HL-60 (cell line): Measurements from ENCODE around the gene DCP1B.
A peak's percentile ranks its signal among the peaks of the same experiment; 100 is the strongest.

Source experiments
- DNase-seq, 2 experiments: peaks; one replicate each; pipeline ENCODE4 v3.0.0-alpha.2; 2010 to 2020; ENCODE audit warnings: low read depth in 1 of 2, low spot score in 1 of 2
- H3K27ac ChIP-seq: fragments of 250-450 bp; sonication (Bioruptor Pico); replicated peaks from 2 replicates; pipeline ENCODE4 v1.5.1; 2020; ENCODE audit warnings: mild to moderate bottlenecking, moderate library complexity
- H3K27me3 ChIP-seq: fragments of 250-450 bp; sonication (Bioruptor Pico); 2 replicates; pipeline ENCODE4 v1.5.1; 2021; ENCODE audit warnings: mild to moderate bottlenecking, moderate library complexity; ENCODE audit not compliant: insufficient read depth, poor library complexity, severe bottlenecking
- H3K4me3 ChIP-seq: replicated peaks from 2 replicates; pipeline ENCODE4 v1.5.1; 2011; ENCODE audit warnings: mild to moderate bottlenecking, control low read depth, low read length; ENCODE audit not compliant: insufficient read depth
- GABPA ChIP-seq: IDR thresholded peaks from 2 replicates; pipeline ENCODE4 v1.6.1; 2012; ENCODE audit warnings: low read depth
- POLR2AphosphoS5 ChIP-seq: IDR thresholded peaks from 2 replicates; pipeline ENCODE4 v1.6.1; 2012; ENCODE audit warnings: low read depth
- SPI1 ChIP-seq: IDR thresholded peaks from 2 replicates; pipeline ENCODE4 v1.6.1; 2012; ENCODE audit warnings: low read depth, mild to moderate bottlenecking, borderline replicate concordance
- TF ChIP-seq, protein P1 (sequence below): IDR thresholded peaks from one replicate; pipeline ENCODE4 v1.5.1; 2011; ENCODE audit warnings: low read length, control low read depth, inconsistent platforms; ENCODE audit not compliant: insufficient read depth
- TF ChIP-seq, protein P2 (sequence below): IDR thresholded peaks from 2 replicates; pipeline ENCODE4 v1.6.1; 2012; ENCODE audit warnings: low read depth; ENCODE audit not compliant: insufficient replicate concordance

The DCP1B gene

DNA sequence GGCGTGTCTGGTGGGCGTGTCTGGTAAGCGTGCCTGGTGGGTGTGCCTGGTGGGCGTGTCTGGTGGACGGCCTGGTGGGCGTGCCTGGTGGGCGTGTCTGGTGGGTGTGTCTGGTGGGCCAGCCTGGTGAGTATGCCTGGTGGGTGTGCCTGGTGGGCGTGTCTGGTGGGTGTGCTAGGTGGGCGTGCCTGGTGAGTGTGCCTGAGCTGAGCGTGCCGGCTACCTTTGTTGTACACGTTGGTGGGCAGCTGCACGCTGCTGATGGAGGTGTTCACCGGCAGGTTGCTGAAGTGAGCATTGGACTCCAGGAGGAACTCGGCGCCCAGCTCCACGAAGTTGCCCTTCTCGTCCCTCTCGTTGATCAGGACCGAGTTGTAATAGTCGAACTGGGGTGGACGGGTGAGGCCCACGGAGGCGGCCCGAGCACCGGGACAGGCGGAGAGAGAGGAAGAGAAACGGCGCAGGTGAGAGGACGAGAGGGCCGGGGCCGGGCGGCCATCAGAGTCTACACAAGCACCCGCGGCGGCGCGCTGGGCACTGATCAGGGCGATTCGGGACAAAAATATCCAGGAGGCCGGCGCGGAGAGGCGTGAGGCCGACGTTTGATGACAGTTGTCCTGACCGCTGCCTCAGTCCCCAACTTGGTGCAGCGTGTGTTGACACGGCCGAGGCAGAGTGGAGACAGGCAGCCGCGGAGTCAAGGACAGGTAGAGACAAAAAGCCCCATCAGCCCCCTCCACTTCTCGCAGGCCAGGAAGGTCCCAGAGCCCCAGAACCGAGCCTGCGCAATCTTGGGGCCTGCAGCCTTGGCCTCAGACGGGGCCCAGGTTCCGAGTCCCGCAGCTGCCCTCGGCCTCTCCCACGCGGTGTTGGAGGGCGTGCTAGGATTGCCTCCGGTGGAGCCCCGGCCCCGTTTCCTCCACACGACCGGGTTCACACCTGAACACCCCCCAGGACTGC lies 96.3 kb downstream of the DCP1B start:
- Histone ChIP-seq H3K27ac (no peak overlapping the region), H3K4me3 (no peak overlapping the region), H3K27me3 (no peaks in the 10 kb centered on the region)
- DNase-seq: no peak
- no peak for TF ChIP-seq POLR2AphosphoS5
- TF ChIP-seq, protein P1, sequence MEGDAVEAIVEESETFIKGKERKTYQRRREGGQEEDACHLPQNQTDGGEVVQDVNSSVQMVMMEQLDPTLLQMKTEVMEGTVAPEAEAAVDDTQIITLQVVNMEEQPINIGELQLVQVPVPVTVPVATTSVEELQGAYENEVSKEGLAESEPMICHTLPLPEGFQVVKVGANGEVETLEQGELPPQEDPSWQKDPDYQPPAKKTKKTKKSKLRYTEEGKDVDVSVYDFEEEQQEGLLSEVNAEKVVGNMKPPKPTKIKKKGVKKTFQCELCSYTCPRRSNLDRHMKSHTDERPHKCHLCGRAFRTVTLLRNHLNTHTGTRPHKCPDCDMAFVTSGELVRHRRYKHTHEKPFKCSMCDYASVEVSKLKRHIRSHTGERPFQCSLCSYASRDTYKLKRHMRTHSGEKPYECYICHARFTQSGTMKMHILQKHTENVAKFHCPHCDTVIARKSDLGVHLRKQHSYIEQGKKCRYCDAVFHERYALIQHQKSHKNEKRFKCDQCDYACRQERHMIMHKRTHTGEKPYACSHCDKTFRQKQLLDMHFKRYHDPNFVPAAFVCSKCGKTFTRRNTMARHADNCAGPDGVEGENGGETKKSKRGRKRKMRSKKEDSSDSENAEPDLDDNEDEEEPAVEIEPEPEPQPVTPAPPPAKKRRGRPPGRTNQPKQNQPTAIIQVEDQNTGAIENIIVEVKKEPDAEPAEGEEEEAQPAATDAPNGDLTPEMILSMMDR: no peak
- no peak for TF ChIP-seq GABPA
- TF ChIP-seq, protein P2, sequence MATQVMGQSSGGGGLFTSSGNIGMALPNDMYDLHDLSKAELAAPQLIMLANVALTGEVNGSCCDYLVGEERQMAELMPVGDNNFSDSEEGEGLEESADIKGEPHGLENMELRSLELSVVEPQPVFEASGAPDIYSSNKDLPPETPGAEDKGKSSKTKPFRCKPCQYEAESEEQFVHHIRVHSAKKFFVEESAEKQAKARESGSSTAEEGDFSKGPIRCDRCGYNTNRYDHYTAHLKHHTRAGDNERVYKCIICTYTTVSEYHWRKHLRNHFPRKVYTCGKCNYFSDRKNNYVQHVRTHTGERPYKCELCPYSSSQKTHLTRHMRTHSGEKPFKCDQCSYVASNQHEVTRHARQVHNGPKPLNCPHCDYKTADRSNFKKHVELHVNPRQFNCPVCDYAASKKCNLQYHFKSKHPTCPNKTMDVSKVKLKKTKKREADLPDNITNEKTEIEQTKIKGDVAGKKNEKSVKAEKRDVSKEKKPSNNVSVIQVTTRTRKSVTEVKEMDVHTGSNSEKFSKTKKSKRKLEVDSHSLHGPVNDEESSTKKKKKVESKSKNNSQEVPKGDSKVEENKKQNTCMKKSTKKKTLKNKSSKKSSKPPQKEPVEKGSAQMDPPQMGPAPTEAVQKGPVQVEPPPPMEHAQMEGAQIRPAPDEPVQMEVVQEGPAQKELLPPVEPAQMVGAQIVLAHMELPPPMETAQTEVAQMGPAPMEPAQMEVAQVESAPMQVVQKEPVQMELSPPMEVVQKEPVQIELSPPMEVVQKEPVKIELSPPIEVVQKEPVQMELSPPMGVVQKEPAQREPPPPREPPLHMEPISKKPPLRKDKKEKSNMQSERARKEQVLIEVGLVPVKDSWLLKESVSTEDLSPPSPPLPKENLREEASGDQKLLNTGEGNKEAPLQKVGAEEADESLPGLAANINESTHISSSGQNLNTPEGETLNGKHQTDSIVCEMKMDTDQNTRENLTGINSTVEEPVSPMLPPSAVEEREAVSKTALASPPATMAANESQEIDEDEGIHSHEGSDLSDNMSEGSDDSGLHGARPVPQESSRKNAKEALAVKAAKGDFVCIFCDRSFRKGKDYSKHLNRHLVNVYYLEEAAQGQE: no peak
- TF ChIP-seq SPI1: no peak

DNA sequence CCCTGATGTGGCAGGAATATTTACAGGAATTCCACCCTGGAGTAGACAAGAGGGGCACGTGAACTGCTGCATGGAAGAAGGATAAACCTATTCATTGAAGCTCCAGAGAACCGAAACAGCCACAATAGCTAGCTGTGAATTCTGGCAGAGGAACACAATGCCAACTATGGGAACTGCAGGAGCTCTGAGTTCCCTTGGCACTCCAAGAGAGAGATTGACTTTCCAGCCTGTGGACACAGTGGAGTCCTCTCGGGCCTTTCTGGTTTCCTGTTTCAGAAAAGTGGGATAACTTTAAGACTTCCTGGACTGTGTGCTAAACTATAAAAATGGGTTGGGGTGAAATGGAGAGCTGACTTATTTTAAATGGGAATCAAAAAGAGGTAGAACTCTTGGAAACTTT lies 97.7 kb downstream of the DCP1B start:
- H3K27ac ChIP-seq: peak overlapping the region; percentile 29
- H3K4me3 ChIP-seq: no peak overlapping the region
- H3K27me3 ChIP-seq: no peaks in the 10 kb centered on the region
- TF ChIP-seq POLR2AphosphoS5 (no peak), GABPA (no peak), SPI1 (no peak)
- TF ChIP-seq, protein P2: peak; percentile 6
- TF ChIP-seq, protein P1: no peak
- peak in 1 of 2 experiments; percentile 1 for DNase-seq

DNA sequence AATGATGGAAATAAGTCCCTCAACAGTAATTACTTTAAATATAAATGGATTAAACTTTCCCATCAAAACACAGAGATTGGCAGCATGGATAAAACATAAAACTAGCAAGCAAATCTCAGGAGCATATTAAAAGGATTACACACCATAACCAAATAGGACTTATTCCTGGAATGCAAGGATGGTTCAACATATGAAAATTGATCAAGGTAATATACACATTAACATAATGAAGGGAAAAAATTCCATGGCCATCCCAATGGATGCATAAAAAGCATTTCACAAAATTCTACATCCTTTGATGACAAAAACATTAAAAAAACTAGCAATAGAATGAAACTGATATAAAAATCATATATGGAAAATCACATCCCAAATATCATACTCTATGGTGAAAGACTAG lies 99.4 kb downstream of the DCP1B start:
- TF ChIP-seq POLR2AphosphoS5 (no peak), SPI1 (no peak), GABPA (no peak)
- TF ChIP-seq, protein P1: no peak
- TF ChIP-seq, protein P2: no peak
- no peak overlapping the region for H3K4me3 ChIP-seq
- H3K27me3 ChIP-seq: no peaks in the 10 kb centered on the region
- DNase-seq: no peak
- H3K27ac ChIP-seq: no peak overlapping the region
